SH-SY5Y (cell line): ENCODE measurements around the gene TRAP1.

Source experiments
- GATA2 ChIP-seq: IDR thresholded peaks from 2 replicates; pipeline ENCODE4 v1.6.1; 2011; ENCODE audit warnings: mild to moderate bottlenecking, low read depth, low read length
- GATA3 ChIP-seq: IDR thresholded peaks from 2 replicates; pipeline ENCODE4 v1.6.1; 2011; ENCODE audit warnings: low read depth, mild to moderate bottlenecking, low read length, moderate library complexity

GRCh38 chr16:3730161-3731125 is 13.1 kb upstream of the TRAP1 start:
- TF ChIP-seq GATA3 (no peak), GATA2 (no peak)
